Upper lobe of right lung (tissue), 1 donor: ENCODE results near the gene TMEM51. TPM values are rescaled to one million over a fixed set of nuclear protein-coding genes. Genes with fewer than 3 reads are reported as not detected.

Experiments
- ATAC-seq: fragments of 200-7000 bp; cut with Tn5 transposase; one replicate; pipeline ENCODE4 v1.9.1; 2020; ENCODE audit warnings: mild to moderate bottlenecking, moderate library complexity
- DNase-seq: peaks from one replicate; pipeline ENCODE4 v3.0.0-alpha.2; 2020
- H3K27ac ChIP-seq: fragments of 200-600 bp; one replicate; pipeline ENCODE4 v1.8.0; 2022
- H3K27me3 ChIP-seq: fragments of 200-600 bp; one replicate; pipeline ENCODE4 v1.8.0; 2022; ENCODE audit warnings: mild to moderate bottlenecking
- H3K36me3 ChIP-seq: fragments of 200-600 bp; one replicate; pipeline ENCODE4 v1.8.0; 2022
- H3K4me1 ChIP-seq: fragments of 200-600 bp; one replicate; pipeline ENCODE4 v1.8.0; 2022
- H3K4me3 ChIP-seq: fragments of 200-600 bp; one replicate; pipeline ENCODE4 v1.8.0; 2022; ENCODE audit warnings: mild to moderate bottlenecking
- H3K9me3 ChIP-seq: fragments of 200-600 bp; one replicate; pipeline ENCODE4 v1.8.0; 2022
- intact Hi-C: fragments of 100-400 bp; cut with DNase I; formaldehyde crosslinking; loops from one replicate; pipeline ENCODE4 v1.11.0; 2022
- total RNA-seq: library from RNA; stranded (reverse); fragmentation: NEBNext Ultra II Directional; extraction: Animal tissue kit (Norgen Biotek cat#: 25700); gene quantifications from one replicate; pipeline ENCODE4 v1.2.1, GENCODE V29; 2021
- TF ChIP-seq, protein P1 (sequence below): fragments of 200-600 bp; IDR thresholded peaks from one replicate; pipeline ENCODE4 v1.8.0; 2022; ENCODE audit warnings: antibody characterized with exemption
- donor health status: DM: no; HTN: yes; CAD: no; lungs with severe emphysema.

The TMEM51 gene
- total RNA-seq, 1 donor from 2014 or later, result 14.7 TPM

DNA sequence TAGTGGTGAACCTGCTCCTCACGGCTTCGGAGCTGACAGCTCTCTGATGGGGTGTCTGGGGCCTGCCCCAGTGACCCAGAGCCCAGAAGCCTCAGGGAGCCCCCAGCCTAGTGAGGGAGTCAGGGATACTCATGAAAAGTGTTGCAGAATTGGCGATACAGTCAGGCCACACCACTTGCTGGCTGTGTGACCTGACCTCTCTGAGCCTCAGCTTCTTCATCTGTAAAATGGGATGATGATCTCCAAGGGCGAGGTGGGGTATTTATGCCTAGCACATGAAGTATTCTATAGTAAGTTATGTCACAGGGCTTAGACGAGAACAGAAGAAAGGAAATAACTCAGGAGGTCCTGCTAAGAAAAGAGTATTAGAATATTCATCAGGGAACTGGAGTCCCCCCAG is 1.6 kb downstream of the TMEM51 start:
- ATAC-seq (no peak), DNase-seq (peak; percentile 35)
- H3K27me3 ChIP-seq, result no peaks in the 10 kb centered on the region
- peaks cover 30% of the 10 kb centered on the region for H3K4me1 ChIP-seq
- no peaks in the 10 kb centered on the region for H3K36me3 ChIP-seq
- TF ChIP-seq, protein P1, sequence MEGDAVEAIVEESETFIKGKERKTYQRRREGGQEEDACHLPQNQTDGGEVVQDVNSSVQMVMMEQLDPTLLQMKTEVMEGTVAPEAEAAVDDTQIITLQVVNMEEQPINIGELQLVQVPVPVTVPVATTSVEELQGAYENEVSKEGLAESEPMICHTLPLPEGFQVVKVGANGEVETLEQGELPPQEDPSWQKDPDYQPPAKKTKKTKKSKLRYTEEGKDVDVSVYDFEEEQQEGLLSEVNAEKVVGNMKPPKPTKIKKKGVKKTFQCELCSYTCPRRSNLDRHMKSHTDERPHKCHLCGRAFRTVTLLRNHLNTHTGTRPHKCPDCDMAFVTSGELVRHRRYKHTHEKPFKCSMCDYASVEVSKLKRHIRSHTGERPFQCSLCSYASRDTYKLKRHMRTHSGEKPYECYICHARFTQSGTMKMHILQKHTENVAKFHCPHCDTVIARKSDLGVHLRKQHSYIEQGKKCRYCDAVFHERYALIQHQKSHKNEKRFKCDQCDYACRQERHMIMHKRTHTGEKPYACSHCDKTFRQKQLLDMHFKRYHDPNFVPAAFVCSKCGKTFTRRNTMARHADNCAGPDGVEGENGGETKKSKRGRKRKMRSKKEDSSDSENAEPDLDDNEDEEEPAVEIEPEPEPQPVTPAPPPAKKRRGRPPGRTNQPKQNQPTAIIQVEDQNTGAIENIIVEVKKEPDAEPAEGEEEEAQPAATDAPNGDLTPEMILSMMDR, result no peak
- H3K4me3 ChIP-seq, result peak overlapping the region; percentile 59
- H3K27ac ChIP-seq, result no peak overlapping the region
- intact Hi-C loops, result loop anchor here (10.0 kb wide), 1 partner anchor 120 kb away; no protein-coding TSS in a partner anchor
- no peaks in the 10 kb centered on the region for H3K9me3 ChIP-seq

DNA sequence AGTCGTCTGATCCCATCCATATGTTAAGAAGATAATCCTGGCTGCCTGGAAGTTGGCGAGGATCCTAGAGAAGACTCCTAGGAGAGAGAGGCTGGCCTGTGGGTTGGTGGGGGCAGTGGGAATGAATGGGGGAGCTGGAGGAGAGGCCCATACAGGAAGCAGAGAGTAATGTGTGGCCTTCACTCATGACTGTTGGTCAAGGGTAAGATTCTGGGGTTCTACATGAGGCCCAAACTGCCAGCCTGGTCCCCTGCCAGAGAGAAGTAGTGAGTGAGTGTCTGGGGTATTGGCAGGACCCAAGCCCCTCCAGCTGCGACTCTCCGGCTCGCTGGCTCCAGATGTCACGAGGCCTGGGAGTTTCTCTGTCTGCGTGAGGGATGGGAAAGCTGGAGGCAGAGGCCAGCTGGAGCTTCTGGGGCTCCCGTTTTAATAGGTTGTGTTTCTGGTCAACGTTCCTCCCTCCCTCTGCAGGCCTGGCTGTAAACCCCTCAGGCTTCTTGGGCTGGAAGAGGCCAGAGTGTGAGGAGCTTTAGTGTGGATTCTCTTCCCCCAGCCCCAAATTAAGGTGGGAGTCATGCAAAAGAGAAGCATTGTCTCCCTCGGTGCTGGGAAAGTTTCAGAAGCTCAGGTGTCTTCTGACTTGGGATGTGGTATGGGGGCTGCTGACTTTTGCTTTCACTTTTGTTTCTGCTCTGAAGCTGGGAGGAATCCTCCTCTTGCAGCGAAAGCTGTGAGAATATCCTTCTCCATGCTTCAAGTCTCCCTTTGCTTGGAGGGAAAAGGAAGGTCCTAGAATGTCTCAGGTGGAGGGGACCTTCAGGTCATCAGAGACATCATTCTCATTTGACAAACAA is 2.6 kb downstream of the TMEM51 start:
- DNase-seq (peak; percentile 57), ATAC-seq (no peak)
- TF ChIP-seq, protein P1, result no peak
- no peaks in the 10 kb centered on the region for H3K9me3 ChIP-seq
- H3K27me3 ChIP-seq, result no peaks in the 10 kb centered on the region
- H3K27ac ChIP-seq, result no peak overlapping the region
- intact Hi-C loops, result loop anchor here (10.0 kb wide), 1 partner anchor 119 kb away; no protein-coding TSS in a partner anchor
- H3K4me1 ChIP-seq, result peaks cover 30% of the 10 kb centered on the region
- no peaks in the 10 kb centered on the region for H3K36me3 ChIP-seq
- H3K4me3 ChIP-seq, result peak overlapping the region; percentile 22

DNA sequence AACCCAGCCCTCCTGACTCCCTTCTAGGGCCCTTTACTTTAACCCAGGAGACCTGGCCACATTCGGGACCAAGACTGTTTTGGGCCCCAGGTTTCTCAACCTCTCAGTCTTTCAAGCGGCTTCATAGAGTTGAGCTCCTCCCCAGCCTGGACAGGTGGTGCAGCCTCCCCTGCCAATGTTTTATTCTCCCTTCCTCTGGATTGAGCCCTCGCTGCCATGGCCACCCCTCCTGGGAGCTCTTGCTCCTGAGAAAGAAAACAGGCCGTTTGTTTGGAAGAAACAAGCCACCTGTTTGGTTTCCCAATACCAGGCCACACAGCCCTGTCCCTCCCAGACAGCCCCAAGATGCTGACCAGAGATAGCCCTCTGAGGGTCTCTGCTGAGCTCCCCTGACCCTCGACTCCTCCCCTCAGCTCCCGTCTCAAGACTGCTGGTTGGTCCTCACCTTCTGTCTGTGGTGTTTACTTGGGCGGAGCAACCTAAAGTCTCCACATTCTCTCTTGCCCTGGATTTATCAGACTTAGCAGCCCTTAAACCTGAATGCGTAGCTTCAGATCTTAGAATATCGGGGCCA is 3.3 kb downstream of the TMEM51 start:
- no peak overlapping the region for H3K4me3 ChIP-seq
- no peaks in the 10 kb centered on the region for H3K9me3 ChIP-seq
- intact Hi-C loops, result loop anchor here (10.0 kb wide), 1 partner anchor 118 kb away; no protein-coding TSS in a partner anchor
- peaks cover 27% of the 10 kb centered on the region for H3K4me1 ChIP-seq
- DNase-seq (peak; percentile 21), ATAC-seq (no peak)
- no peak overlapping the region for H3K27ac ChIP-seq
- TF ChIP-seq, protein P1, result no peak
- no peaks in the 10 kb centered on the region for H3K27me3 ChIP-seq
- H3K36me3 ChIP-seq, result no peaks in the 10 kb centered on the region

DNA sequence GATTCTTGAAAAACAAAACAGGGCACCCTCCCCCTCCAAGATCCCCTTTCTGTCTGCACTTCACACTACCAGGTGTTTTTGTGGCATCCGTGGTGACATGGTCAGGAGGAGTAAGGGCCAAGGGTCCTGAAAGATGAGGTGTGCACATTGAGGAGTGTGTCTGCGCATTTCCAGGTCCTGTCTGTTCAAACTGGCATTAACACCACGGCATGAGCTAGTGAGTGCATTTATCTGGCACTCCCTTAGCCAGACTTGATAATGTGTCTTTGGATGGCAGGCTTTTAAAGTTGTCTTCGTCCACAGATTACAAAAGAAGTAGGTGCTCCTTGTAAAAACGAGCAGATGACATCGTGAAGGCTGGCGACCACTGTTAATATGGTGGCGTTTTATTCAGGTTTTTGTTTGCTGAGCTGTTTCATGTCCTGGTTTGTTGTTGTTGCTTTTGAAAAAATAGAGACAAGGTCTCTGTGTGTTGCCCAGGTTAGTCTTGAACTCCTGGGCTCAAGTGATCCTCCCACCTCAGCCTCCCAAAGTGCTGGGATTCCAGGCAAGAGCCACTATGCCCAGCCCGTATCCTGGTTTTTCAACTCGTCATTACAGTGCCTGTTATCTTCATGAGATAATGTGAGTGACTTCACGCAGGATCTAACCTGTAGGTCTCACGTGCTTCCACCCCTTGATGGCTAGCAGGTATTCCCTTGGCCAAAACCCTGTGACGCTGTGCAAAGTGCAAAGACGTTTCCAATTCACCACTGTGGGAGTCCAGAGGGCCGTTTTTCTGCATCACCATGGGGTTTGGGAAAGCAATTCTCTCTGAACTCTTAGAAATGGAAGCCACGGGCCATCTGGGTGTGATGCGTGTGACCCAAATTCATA is 4.2 kb downstream of the TMEM51 start:
- TF ChIP-seq, protein P1, result no peak
- H3K27me3 ChIP-seq, result no peaks in the 10 kb centered on the region
- peaks cover 23% of the 10 kb centered on the region for H3K4me1 ChIP-seq
- intact Hi-C loops, result loop anchor here (10.0 kb wide), 1 partner anchor 117 kb away; no protein-coding TSS in a partner anchor
- no peak overlapping the region for H3K4me3 ChIP-seq
- H3K27ac ChIP-seq, result no peak overlapping the region
- no peak for ATAC-seq
- DNase-seq, result peak; percentile 33
- H3K9me3 ChIP-seq, result no peaks in the 10 kb centered on the region
- no peaks in the 10 kb centered on the region for H3K36me3 ChIP-seq

DNA sequence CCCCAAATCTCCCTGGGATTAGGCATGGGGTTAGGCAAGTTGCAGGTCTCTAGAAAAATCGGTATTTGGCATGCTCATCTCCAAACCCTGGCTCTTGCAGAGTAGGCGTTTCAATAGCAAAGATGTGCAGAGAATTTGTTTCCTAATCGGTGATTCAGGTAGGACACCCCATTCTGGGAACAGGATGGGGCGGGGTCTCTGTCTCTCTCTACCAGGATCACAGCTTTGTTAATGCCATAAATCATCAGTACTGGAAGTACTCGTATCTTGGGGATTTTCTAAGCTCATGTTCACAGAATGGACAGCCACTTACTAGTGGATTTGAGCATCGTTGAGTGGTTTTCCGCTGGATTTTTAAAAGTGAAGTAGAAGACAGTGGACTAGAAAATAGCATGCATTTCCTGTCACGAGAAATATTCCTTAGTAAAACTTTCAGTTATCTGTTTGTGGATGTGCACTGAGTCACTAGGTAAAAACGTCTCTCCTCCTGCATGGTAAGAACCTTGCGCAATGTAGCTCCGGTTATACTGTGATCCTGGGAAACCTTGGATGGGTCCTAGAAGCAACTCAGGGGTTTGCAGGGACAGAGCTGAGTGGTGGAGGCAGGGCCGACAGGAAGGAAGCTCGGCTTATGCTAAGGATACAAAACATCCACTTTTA is 5.1 kb downstream of the TMEM51 start:
- intact Hi-C loops, result loop anchor here (10.0 kb wide), 1 partner anchor 116 kb away; no protein-coding TSS in a partner anchor

More for the DNA sequence above, 5.1 kb downstream of the TMEM51 start:
- DNase-seq, result no peak
- H3K27ac ChIP-seq, result peak overlapping the region; percentile 51
- no peak overlapping the region for H3K4me3 ChIP-seq
- ATAC-seq, result no peak
- H3K27me3 ChIP-seq, result no peaks in the 10 kb centered on the region
- H3K4me1 ChIP-seq, result peaks cover 23% of the 10 kb centered on the region
- TF ChIP-seq, protein P1, result no peak
- H3K36me3 ChIP-seq, result no peaks in the 10 kb centered on the region
- H3K9me3 ChIP-seq, result no peaks in the 10 kb centered on the region
